GM12878 (cell line): Measurements from ENCODE around the gene EDEM2. TPM values are rescaled to one million over a fixed set of nuclear protein-coding genes. Genes with fewer than 3 reads are reported as not detected.

Source experiments
- BACH1 ChIP-seq: fragments of 450-650 bp; IDR thresholded peaks from 2 replicates; pipeline ENCODE4 v1.6.1; 2017; ENCODE audit warnings: mild to moderate bottlenecking, borderline replicate concordance
- BCL11A ChIP-seq: IDR thresholded peaks from 2 replicates; pipeline ENCODE4 v1.6.1; 2011; ENCODE audit warnings: low read depth, low read length
- BRCA1 ChIP-seq: IDR thresholded peaks from 2 replicates; pipeline ENCODE4 v1.6.1; 2011; ENCODE audit warnings: low read depth, low read length, improper control_type of control experiment
- CEBPB ChIP-seq, 2 experiments: fragments of 150-350 bp in 1 of 2; IDR thresholded peaks; 2 replicates each; pipeline ENCODE4 v1.6.1; 2012 to 2014; ENCODE audit warnings: low read depth in 2 of 2, low read length in 2 of 2, borderline replicate concordance in 1 of 2, inconsistent platforms in 1 of 2
- CHD1 ChIP-seq: IDR thresholded peaks from 2 replicates; pipeline ENCODE4 v1.6.1; 2012; ENCODE audit warnings: low read depth, low read length, improper control_type of control experiment
- CREB1 ChIP-seq: IDR thresholded peaks from 2 replicates; pipeline ENCODE4 v1.6.1; 2012; ENCODE audit warnings: low read depth, mild to moderate bottlenecking, inconsistent platforms
- E4F1 ChIP-seq: fragments of 450-650 bp; IDR thresholded peaks from 2 replicates; pipeline ENCODE4 v1.6.1; 2018; ENCODE audit warnings: borderline replicate concordance, mild to moderate bottlenecking; ENCODE audit not compliant: partially characterized antibody
- FOXK2 ChIP-seq: fragments of 450-650 bp; IDR thresholded peaks from 2 replicates; pipeline ENCODE4 v1.6.1; 2017; ENCODE audit warnings: mild to moderate bottlenecking, moderate library complexity
- GABPA ChIP-seq: IDR thresholded peaks from 2 replicates; pipeline ENCODE4 v1.6.1; 2014; ENCODE audit warnings: antibody characterized with exemption, low read depth, mild to moderate bottlenecking, inconsistent platforms
- GATAD2B ChIP-seq: fragments of 450-650 bp; conservative IDR thresholded peaks from 2 replicates; pipeline ENCODE4 v1.6.1; 2017; ENCODE audit warnings: low read depth, mild to moderate bottlenecking, moderate library complexity
- KLF5 ChIP-seq: fragments of 450-650 bp; IDR thresholded peaks from 2 replicates; pipeline ENCODE4 v1.6.1; 2014; ENCODE audit warnings: mild to moderate bottlenecking; ENCODE audit not compliant: partially characterized antibody
- MEF2B ChIP-seq: fragments of 450-650 bp; IDR thresholded peaks from 2 replicates; pipeline ENCODE4 v1.6.1; 2018; ENCODE audit warnings: mild to moderate bottlenecking, moderate library complexity; ENCODE audit not compliant: partially characterized antibody, poor library complexity, severe bottlenecking
- MYC ChIP-seq: IDR thresholded peaks from 2 replicates; pipeline ENCODE4 v1.6.1; 2011; ENCODE audit warnings: mild to moderate bottlenecking, low read length, moderate library complexity, inconsistent platforms; ENCODE audit not compliant: insufficient read depth, insufficient replicate concordance, insufficient read length, severe bottlenecking
- NR2C2 ChIP-seq: IDR thresholded peaks from 2 replicates; pipeline ENCODE4 v1.6.1; 2011; ENCODE audit warnings: borderline replicate concordance, low read depth; ENCODE audit not compliant: control insufficient read depth, insufficient read length
- NR2F1 ChIP-seq: fragments of 450-650 bp; conservative IDR thresholded peaks from 2 replicates; pipeline ENCODE4 v1.6.1; 2017; ENCODE audit warnings: mild to moderate bottlenecking
- RB1 ChIP-seq: fragments of 450-650 bp; formaldehyde crosslinking; IDR thresholded peaks from 2 replicates; pipeline ENCODE4 v1.6.1; 2017; ENCODE audit warnings: mild to moderate bottlenecking, borderline replicate concordance
- RCOR1 ChIP-seq: conservative IDR thresholded peaks from 2 replicates; pipeline ENCODE4 v1.6.1; 2012; ENCODE audit warnings: low read depth, low read length, improper control_type of control experiment
- SMAD5 ChIP-seq: IDR thresholded peaks from 2 replicates; pipeline ENCODE4 v1.6.1; 2016; ENCODE audit warnings: antibody characterized with exemption, low read depth
- TCF3 ChIP-seq: IDR thresholded peaks from 2 replicates; pipeline ENCODE4 v1.6.1; 2012; ENCODE audit warnings: low read depth, mild to moderate bottlenecking, low read length, borderline replicate concordance; ENCODE audit not compliant: insufficient read depth
- TCF7 ChIP-seq: IDR thresholded peaks from 2 replicates; pipeline ENCODE4 v1.6.1; 2014; ENCODE audit warnings: antibody characterized with exemption, borderline replicate concordance
- WRNIP1 ChIP-seq: IDR thresholded peaks from 2 replicates; pipeline ENCODE4 v1.6.1; 2011; ENCODE audit warnings: low read depth, low read length, improper control_type of control experiment, borderline replicate concordance
- ZBED1 ChIP-seq: IDR thresholded peaks from 2 replicates; pipeline ENCODE4 v1.6.1; 2016; ENCODE audit warnings: borderline replicate concordance
- ZNF24 ChIP-seq: fragments of 450-650 bp; IDR thresholded peaks from 2 replicates; pipeline ENCODE4 v1.6.1; 2017; ENCODE audit warnings: antibody characterized with exemption, mild to moderate bottlenecking
- ZNF274 ChIP-seq: IDR thresholded peaks from one replicate; pipeline ENCODE4 v1.8.0; 2011; ENCODE audit not compliant: insufficient read length, insufficient read depth
- polyA plus RNA-seq, 11 experiments: library from polyadenylated mRNA; depleted of rRNA in 4 of 11; unstranded in 6 of 11; stranded (reverse) in 5 of 11; fragments of >200 nt; fragmentation: Nextera tagmentation in 4 of 11; fragmentation: Illumina TruSeq in 1 of 11; extraction: Ambion mirVana in 4 of 11; extraction: Trizol in 1 of 11; gene quantifications; 1 replicate in 1 of 11; 2 replicates in 10 of 11; pipeline versions ENCODE4 v1.2.1 to v1.2.3, GENCODE V29; 2011 to 2016; ENCODE audit warnings: inconsistent platforms in 2 of 11, missing spikeins in 2 of 11, low read depth in 1 of 11
- total RNA-seq, 4 experiments: library from RNA; depleted of rRNA in 3 of 4; stranded (reverse); fragments of >200 nt in 3 of 4; fragmentation: Illumina TruSeq in 1 of 4; extraction: Trizol in 1 of 4; gene quantifications; 2 replicates each; pipeline versions ENCODE4 v1.2.1 to v1.2.3, GENCODE V29; 2013 to 2021
- TF ChIP-seq, protein P1 (sequence below): fragments of 450-650 bp; IDR thresholded peaks from 2 replicates; pipeline ENCODE4 v1.6.1; 2016; ENCODE audit warnings: mild to moderate bottlenecking
- TF ChIP-seq, protein P2 (sequence below), 3 experiments: IDR thresholded peaks in 2 of 3; conservative IDR thresholded peaks in 1 of 3; 2 replicates each; pipeline ENCODE4 v1.5.1; 2011; ENCODE audit warnings: low read depth in 3 of 3, low read length in 3 of 3, mild to moderate bottlenecking in 3 of 3, control low read depth in 2 of 3, moderate library complexity in 2 of 3, inconsistent platforms in 1 of 3, mixed read lengths in 1 of 3; ENCODE audit not compliant: control insufficient read depth in 2 of 3, insufficient read depth in 1 of 3; ENCODE audit errors: extremely low read depth in 1 of 3

The EDEM2 gene
- total and polyA plus RNA-seq, 10 of the 15 experiments (the other 5 are each of a cell fraction or from before 2014, with no cell fraction given), result 9.9 to 24.8 (median 14.8) TPM

DNA sequence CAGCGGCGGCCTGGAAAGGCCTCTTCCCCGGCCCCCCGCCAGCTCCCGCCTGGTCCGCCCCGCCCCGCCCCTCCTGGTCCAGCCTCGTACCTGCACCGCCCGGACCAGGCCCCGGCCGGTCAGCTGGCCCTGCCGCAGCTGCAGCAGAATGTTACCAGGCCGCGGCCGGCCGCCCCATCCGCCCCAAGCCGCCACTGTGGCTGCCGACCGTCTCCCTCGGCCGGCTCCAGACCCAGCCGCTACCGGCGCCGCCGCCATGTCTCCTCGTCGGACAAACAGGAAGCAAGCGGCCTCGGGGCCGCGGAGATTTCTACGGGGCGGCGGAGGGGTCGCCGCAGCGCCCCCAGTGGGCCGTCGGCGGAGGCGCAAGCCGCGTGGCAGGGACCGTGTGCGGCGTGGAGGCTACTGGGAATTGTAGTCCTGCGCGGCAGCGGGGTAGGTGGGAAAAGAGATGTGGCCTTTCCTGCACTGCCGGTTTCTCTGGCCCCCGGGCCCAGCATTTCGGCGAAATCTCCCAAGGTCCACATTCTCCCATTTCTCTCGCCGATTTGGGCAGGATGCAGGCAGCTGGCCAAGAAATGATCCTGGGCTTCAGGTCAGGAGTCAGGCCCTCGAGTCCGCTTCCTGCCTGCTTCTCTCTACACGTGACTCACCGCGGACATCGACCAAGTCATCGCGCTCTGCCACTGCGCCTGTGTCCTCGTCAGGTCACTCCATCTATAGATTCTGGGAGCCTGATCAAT is 54.4 kb downstream of the EDEM2 start, which contains the start of gene TRPC4AP (continued):
- TF ChIP-seq WRNIP1 (no peak), BRCA1 (no peak), ZBED1 (no peak), SMAD5 (0 out of 2 replicates have a peak, but pooled peaks have one; percentile 39), NR2F1 (peak; percentile 66), ZNF24 (no peak), MEF2B (peak; percentile 42), TCF7 (no peak), CHD1 (no peak), FOXK2 (no peak), RB1 (peak; percentile 82; the same call in 1 of the 2 replicates), BCL11A (no peak), KLF5 (no peak), CREB1 (peak; percentile 93), GATAD2B (peak; percentile 52; the same call in 1 of the 2 replicates), MYC (peak; percentile 81), ZNF274 (no peak), TCF3 (no peak), RCOR1 (peak; percentile 72; the same call in 1 of the 2 replicates), GABPA (0 out of 2 replicates have a peak, but pooled peaks have one; percentile 27), BACH1 (peak; percentile 59; the same call in 1 of the 2 replicates), CEBPB (IDR thresholded peaks at IDR 0.05; ENCODE audit: borderline replicate concordance in 1 of 2, low read depth in 2 of 2, low read length in 2 of 2) (no peak), NR2C2 (no peak), E4F1 (no peak)
- TF ChIP-seq, protein P1, sequence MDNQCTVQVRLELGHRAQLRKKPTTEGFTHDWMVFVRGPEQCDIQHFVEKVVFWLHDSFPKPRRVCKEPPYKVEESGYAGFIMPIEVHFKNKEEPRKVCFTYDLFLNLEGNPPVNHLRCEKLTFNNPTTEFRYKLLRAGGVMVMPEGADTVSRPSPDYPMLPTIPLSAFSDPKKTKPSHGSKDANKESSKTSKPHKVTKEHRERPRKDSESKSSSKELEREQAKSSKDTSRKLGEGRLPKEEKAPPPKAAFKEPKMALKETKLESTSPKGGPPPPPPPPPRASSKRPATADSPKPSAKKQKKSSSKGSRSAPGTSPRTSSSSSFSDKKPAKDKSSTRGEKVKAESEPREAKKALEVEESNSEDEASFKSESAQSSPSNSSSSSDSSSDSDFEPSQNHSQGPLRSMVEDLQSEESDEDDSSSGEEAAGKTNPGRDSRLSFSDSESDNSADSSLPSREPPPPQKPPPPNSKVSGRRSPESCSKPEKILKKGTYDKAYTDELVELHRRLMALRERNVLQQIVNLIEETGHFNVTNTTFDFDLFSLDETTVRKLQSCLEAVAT, result peak; percentile 99
- TF ChIP-seq, protein P2, sequence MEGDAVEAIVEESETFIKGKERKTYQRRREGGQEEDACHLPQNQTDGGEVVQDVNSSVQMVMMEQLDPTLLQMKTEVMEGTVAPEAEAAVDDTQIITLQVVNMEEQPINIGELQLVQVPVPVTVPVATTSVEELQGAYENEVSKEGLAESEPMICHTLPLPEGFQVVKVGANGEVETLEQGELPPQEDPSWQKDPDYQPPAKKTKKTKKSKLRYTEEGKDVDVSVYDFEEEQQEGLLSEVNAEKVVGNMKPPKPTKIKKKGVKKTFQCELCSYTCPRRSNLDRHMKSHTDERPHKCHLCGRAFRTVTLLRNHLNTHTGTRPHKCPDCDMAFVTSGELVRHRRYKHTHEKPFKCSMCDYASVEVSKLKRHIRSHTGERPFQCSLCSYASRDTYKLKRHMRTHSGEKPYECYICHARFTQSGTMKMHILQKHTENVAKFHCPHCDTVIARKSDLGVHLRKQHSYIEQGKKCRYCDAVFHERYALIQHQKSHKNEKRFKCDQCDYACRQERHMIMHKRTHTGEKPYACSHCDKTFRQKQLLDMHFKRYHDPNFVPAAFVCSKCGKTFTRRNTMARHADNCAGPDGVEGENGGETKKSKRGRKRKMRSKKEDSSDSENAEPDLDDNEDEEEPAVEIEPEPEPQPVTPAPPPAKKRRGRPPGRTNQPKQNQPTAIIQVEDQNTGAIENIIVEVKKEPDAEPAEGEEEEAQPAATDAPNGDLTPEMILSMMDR (IDR thresholded peaks at IDR 0.05 in 2 of 3, conservative IDR thresholded peaks at IDR 0.05 in 1 of 3; ENCODE audit: control insufficient read depth in 2 of 3, extremely low read depth in 1 of 3, insufficient read depth in 1 of 3, low read depth in 3 of 3, low read length in 3 of 3), result peak; percentile 90 to 99 (median 98); a peak in 5 of 6 replicates
